Right lobe of liver (tissue), 6 donors: ENCODE measurements around the gene ACTRT2. TPM values are rescaled to one million over a fixed set of nuclear protein-coding genes. Genes with fewer than 3 reads are reported as not detected.

Source experiments
- ATAC-seq, 4 donors: fragments of 200-7000 bp; cut with Tn5 transposase; one replicate each; pipeline ENCODE4 v1.9.1; 2020; ENCODE audit warnings: mild to moderate bottlenecking in 4 of 4, moderate library complexity in 4 of 4
- DNase-seq, 3 donors: peaks; one replicate each; pipeline ENCODE4 v3.0.0-alpha.2; 2020
- H3K27ac ChIP-seq, 3 donors: fragments of 200-600 bp; one replicate each; pipeline ENCODE4 v1.8.0; 2022
- H3K27me3 ChIP-seq, 2 donors: fragments of 200-600 bp; one replicate each; pipeline ENCODE4 v1.8.0; 2022
- H3K36me3 ChIP-seq, 4 donors: fragments of 200-600 bp; sonication (generic) in 1 of 4; one replicate each; pipeline versions ENCODE4 v1.5.1 to v1.8.0; 2017 to 2022; ENCODE audit warnings: control low read depth in 1 of 4
- H3K4me1 ChIP-seq, 4 donors: fragments of 200-600 bp; sonication (generic) in 1 of 4; one replicate each; pipeline versions ENCODE4 v1.5.1 to v1.8.0; 2017 to 2022; ENCODE audit warnings: control low read depth in 1 of 4
- H3K4me3 ChIP-seq, 3 donors: fragments of 200-600 bp; one replicate each; pipeline ENCODE4 v1.8.0; 2022
- H3K9me3 ChIP-seq, 4 donors: fragments of 200-600 bp; sonication (generic) in 1 of 4; one replicate each; pipeline versions ENCODE4 v1.5.1 to v1.8.0; 2017 to 2022; ENCODE audit warnings: control low read depth in 1 of 4
- CTCF ChIP-seq, 4 donors: fragments of 200-600 bp in 3 of 4; fragments of 450-650 bp in 1 of 4; IDR thresholded peaks; one replicate each; pipeline versions ENCODE4 v1.5.1 to v1.8.0; 2016 to 2022; ENCODE audit warnings: antibody characterized with exemption in 4 of 4, mild to moderate bottlenecking in 2 of 4
- POLR2A ChIP-seq: fragments of 450-650 bp; IDR thresholded peaks from one replicate; pipeline ENCODE4 v1.6.1; 2017; ENCODE audit warnings: antibody characterized with exemption, mild to moderate bottlenecking
- WGBS: methylation state at CpG from one replicate; pipeline ENCODE4 v1.1.6; 2018; ENCODE audit warnings: low coverage, low lambda C conversion rate; ENCODE audit not compliant: insufficient coverage; ENCODE audit errors: missing lambda C conversion rate; 5-methylcytosine and 5-hydroxymethylcytosine counted together
- intact Hi-C, 2 donors: fragments of 100-400 bp; cut with DNase I; formaldehyde crosslinking; loops; one replicate each; pipeline versions ENCODE4 v1.11.2 to v1.14.1; 2022
- total RNA-seq, 6 experiments: library from RNA; depleted of rRNA in 2 of 6; stranded (reverse); fragments of >200 nt in 2 of 6; fragmentation: NEBNext Ultra II Directional in 3 of 6; extraction: Animal tissue kit (Norgen Biotek cat#: 25700) in 3 of 6; gene quantifications; one replicate each; pipeline versions ENCODE4 v1.1.0 to v1.2.4, GENCODE V29; 2016 to 2023
- donor health status: DM: no; HTN: yes; CAD: no.
- donor health status: DM: no; HTN: no; CAD: no.
- donor health status: DM: no; HTN: no; CAD: no.
- donor health status: DM: no; HTN: yes; CAD: no.
- donor health status: DM: no; HTN: yes; CAD: no.

The ACTRT2 gene
- total RNA-seq, 6 experiments from 2014 or later = not detected

GRCh38 chr1:3030663-3031381 is 9.6 kb downstream of the ACTRT2 start:
- Histone ChIP-seq H3K36me3 (no peaks in the 10 kb centered on the region), H3K4me1 (no peaks in the 10 kb centered on the region), H3K9me3 (no peaks in the 10 kb centered on the region), H3K27me3 (no peaks in the 10 kb centered on the region), H3K27ac (no peak overlapping the region), H3K4me3 (no peak overlapping the region)
- no peak for ATAC-seq
- DNase-seq = peak in 1 of 3 donors; percentile 31
- 56% methylated on average over 11 of the region's 22 CpGs for WGBS
- TF ChIP-seq CTCF (IDR thresholded peaks at IDR 0.05) = no peak
- TF ChIP-seq POLR2A = no peak
- intact Hi-C loops = no loop called here

- Histone ChIP-seq H3K27me3 (no peaks in the 10 kb centered on the region), H3K4me3 (no peak overlapping the region), H3K9me3 (no peaks in the 10 kb centered on the region), H3K27ac (no peak overlapping the region), H3K36me3 (no peaks in the 10 kb centered on the region), H3K4me1 (no peaks in the 10 kb centered on the region)
- WGBS = 20% methylated on average over 1 of the region's 35 CpGs
- intact Hi-C loops = no loop called here
- no peak for ATAC-seq
- TF ChIP-seq CTCF (IDR thresholded peaks at IDR 0.05) = no peak
- TF ChIP-seq POLR2A = no peak
- DNase-seq = peak in 1 of 3 donors; percentile 37
These were observed 10.3 kb downstream of the ACTRT2 start for GRCh38 chr1:3031401-3032221.

- Histone ChIP-seq H3K36me3 (no peaks in the 10 kb centered on the region), H3K9me3 (no peaks in the 10 kb centered on the region), H3K27me3 (no peaks in the 10 kb centered on the region), H3K27ac (no peak overlapping the region), H3K4me1 (no peaks in the 10 kb centered on the region), H3K4me3 (no peak overlapping the region)
- WGBS = 80% methylated on average over 2 of the region's 21 CpGs
- ATAC-seq (no peak), DNase-seq (peak in 1 of 3 donors; percentile 35)
- intact Hi-C loops = no loop called here
- TF ChIP-seq POLR2A (no peak), CTCF (IDR thresholded peaks at IDR 0.05) (no peak)
These were observed 11.2 kb downstream of the ACTRT2 start for GRCh38 chr1:3032371-3033039.

- WGBS = 43% methylated on average over 3 of the region's 25 CpGs
These were observed 11.9 kb downstream of the ACTRT2 start for GRCh38 chr1:3033040-3033789.

More at GRCh38 chr1:3033040-3033789, 11.9 kb downstream of the ACTRT2 start:
- TF ChIP-seq POLR2A (no peak), CTCF (IDR thresholded peaks at IDR 0.05) (no peak)
- intact Hi-C loops = no loop called here
- no peaks in the 10 kb centered on the region for H3K4me1 ChIP-seq
- DNase-seq (peak in 1 of 3 donors; percentile 23), ATAC-seq (no peak)
- no peaks in the 10 kb centered on the region for H3K9me3 ChIP-seq
- H3K27ac ChIP-seq = no peak overlapping the region
- H3K36me3 ChIP-seq = no peaks in the 10 kb centered on the region
- H3K27me3 ChIP-seq = no peaks in the 10 kb centered on the region
- H3K4me3 ChIP-seq = no peak overlapping the region
